PFSK-1 (cell line): ENCODE measurements around the gene ATF7IP2.

ENCODE experiments used
- FOXP2 ChIP-seq: optimal IDR thresholded peaks from 2 replicates; pipeline ENCODE3; 2011; ENCODE audit warnings: borderline replicate concordance, control low read depth, inconsistent platforms; ENCODE audit not compliant: insufficient read depth; ENCODE audit errors: extremely low read length, extremely low read depth
- POLR2AphosphoS5 ChIP-seq: IDR thresholded peaks from 2 replicates; pipeline ENCODE4 v1.6.1; 2012; ENCODE audit warnings: low read depth, mild to moderate bottlenecking, control low read depth, low read length, moderate library complexity
- SIN3A ChIP-seq: IDR thresholded peaks from 2 replicates; pipeline ENCODE4 v1.6.1; 2012; ENCODE audit warnings: mild to moderate bottlenecking, low read length, moderate library complexity, borderline replicate concordance; ENCODE audit not compliant: insufficient read depth
- TAF1 ChIP-seq: IDR thresholded peaks from 2 replicates; pipeline ENCODE4 v1.6.1; 2012; ENCODE audit warnings: low read length, control low read depth, borderline replicate concordance; ENCODE audit not compliant: insufficient read depth
- TF ChIP-seq, protein P1 (sequence below), 2 experiments: IDR thresholded peaks; 2 replicates each; pipeline versions ENCODE4 v1.6.1 to v1.8.0; 2011 to 2012; ENCODE audit warnings: low read depth in 2 of 2, low read length in 2 of 2, control low read depth in 1 of 2, inconsistent platforms in 1 of 2, mild to moderate bottlenecking in 1 of 2, moderate library complexity in 1 of 2; ENCODE audit not compliant: insufficient read depth in 1 of 2

Gene ATF7IP2

DNA sequence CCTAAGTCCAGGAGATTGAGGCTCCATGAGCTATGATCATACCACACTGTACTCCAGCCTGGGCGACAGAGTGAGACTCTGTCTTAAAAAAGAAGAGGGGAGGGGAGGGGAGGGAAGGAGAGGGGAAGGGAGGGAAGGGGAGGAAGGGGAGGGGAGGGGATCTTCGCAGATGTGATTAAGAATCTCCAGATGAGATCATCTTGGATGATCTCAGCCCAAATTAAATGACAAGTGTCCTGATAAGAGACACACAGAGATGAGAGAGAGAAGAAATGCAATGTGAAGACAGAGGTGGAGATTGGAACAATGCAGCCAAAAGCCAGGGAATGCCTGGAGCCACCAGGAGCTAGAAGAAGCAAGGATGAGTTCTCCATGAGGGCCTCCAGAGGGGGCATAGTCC lies 124.4 kb downstream of the ATF7IP2 start:
- TF ChIP-seq SIN3A (no peak), TAF1 (no peak), FOXP2 (no peak), POLR2AphosphoS5 (no peak)
- TF ChIP-seq, protein P1, sequence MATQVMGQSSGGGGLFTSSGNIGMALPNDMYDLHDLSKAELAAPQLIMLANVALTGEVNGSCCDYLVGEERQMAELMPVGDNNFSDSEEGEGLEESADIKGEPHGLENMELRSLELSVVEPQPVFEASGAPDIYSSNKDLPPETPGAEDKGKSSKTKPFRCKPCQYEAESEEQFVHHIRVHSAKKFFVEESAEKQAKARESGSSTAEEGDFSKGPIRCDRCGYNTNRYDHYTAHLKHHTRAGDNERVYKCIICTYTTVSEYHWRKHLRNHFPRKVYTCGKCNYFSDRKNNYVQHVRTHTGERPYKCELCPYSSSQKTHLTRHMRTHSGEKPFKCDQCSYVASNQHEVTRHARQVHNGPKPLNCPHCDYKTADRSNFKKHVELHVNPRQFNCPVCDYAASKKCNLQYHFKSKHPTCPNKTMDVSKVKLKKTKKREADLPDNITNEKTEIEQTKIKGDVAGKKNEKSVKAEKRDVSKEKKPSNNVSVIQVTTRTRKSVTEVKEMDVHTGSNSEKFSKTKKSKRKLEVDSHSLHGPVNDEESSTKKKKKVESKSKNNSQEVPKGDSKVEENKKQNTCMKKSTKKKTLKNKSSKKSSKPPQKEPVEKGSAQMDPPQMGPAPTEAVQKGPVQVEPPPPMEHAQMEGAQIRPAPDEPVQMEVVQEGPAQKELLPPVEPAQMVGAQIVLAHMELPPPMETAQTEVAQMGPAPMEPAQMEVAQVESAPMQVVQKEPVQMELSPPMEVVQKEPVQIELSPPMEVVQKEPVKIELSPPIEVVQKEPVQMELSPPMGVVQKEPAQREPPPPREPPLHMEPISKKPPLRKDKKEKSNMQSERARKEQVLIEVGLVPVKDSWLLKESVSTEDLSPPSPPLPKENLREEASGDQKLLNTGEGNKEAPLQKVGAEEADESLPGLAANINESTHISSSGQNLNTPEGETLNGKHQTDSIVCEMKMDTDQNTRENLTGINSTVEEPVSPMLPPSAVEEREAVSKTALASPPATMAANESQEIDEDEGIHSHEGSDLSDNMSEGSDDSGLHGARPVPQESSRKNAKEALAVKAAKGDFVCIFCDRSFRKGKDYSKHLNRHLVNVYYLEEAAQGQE (IDR thresholded peaks at IDR 0.05; ENCODE audit: insufficient read depth in 1 of 2, low read depth in 2 of 2, low read length in 2 of 2): no peak

DNA sequence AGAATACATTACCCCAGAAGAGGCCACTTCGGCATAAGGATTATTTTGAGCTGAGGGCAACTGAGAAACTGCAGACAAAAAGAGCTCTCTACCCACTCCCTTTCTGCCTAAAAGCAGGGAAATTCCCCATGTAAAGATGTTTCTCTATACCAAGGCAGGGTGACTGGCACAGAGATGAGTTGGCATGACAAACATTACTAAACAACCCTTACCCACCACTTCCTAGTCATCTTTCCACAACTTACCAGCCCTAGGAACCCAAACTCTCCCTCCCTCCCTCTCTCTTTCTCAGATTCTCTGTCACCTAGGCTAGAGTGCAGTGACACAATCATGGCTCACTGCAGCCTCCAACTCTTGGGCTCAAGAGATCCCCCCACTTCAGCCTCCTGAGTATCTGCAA lies 126.0 kb downstream of the ATF7IP2 start:
- TF ChIP-seq POLR2AphosphoS5: no peak
- TF ChIP-seq FOXP2: no peak
- TF ChIP-seq, protein P1 (IDR thresholded peaks at IDR 0.05; ENCODE audit: insufficient read depth in 1 of 2, low read depth in 2 of 2, low read length in 2 of 2): no peak
- TF ChIP-seq SIN3A: no peak
- no peak for TF ChIP-seq TAF1

DNA sequence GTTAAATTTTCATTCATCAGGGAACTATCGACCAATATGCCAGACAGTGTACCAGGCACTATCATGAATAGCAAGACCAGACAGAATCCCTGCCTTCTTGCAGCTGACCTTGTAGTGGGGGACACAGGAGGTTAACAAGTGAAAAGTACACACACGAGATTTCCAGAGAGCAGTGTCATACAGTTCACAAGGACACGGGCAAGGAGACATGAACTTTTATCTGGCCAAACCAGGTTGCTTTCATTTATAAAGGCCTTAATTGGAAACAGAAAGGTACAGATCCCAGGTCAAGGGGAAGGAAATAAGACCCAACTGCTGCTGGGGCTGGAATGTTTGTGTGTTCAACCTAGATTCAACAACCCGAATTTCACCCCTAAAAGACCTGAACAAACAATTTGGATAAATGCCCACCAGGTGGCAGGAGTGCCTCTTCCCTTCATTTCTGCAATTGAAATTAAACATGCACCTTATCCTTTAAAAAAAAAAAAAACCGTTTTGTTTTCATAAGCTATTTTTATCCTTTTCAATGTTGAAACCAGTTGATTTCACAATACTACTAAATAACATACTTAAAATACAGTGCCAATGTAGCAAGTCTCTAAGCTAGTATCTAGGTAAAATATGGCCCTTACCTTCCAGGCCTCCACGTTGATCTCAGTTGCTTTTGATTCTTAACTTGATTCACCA lies 128.7 kb downstream of the ATF7IP2 start:
- TF ChIP-seq FOXP2 (no peak), POLR2AphosphoS5 (no peak), SIN3A (no peak), TAF1 (no peak)
- TF ChIP-seq, protein P1 (IDR thresholded peaks at IDR 0.05; ENCODE audit: insufficient read depth in 1 of 2, low read depth in 2 of 2, low read length in 2 of 2): no peak

DNA sequence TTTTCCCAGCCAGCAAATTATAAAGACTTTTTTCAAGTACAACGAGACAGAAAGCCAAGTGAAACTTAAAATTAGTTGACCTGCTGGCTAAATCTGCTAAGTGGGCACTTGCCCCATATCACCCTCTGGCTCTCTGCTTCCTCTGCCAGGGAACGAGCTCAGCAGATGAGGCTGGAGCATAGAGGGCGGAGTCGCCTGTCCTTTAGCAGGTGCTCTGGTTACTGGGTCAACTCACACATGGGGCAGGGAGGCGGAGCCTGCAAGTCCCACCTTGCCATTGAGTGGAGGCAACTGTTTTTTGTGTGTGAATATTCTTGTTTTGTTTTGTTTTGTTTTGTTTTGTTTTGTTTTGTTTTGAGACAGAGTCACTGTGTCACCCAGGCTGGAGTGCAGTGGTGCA lies 132.0 kb downstream of the ATF7IP2 start:
- TF ChIP-seq POLR2AphosphoS5 (no peak), FOXP2 (no peak), SIN3A (no peak), TAF1 (no peak)
- TF ChIP-seq, protein P1 (IDR thresholded peaks at IDR 0.05; ENCODE audit: insufficient read depth in 1 of 2, low read depth in 2 of 2, low read length in 2 of 2): no peak
